Prostate gland (tissue), 1 donor: ENCODE measurements around the gene CA7.

Source experiments
- POLR2A ChIP-seq: fragments of 450-650 bp; IDR thresholded peaks from one replicate; pipeline ENCODE4 v1.6.1; 2016; ENCODE audit warnings: antibody characterized with exemption, mild to moderate bottlenecking
- POLR2AphosphoS5 ChIP-seq: sonication (generic); formaldehyde crosslinking; IDR thresholded peaks from one replicate; pipeline ENCODE4 v1.6.1; 2017; ENCODE audit warnings: antibody characterized with exemption

- TF ChIP-seq POLR2AphosphoS5 = no peak
- no peak for TF ChIP-seq POLR2A
Observed at GRCh38 chr16:66881964-66882508, 37.8 kb downstream of the CA7 start.
